MV-4-11 (cell line): ENCODE measurements around the gene KLK8.
A peak's percentile ranks its signal among the peaks of the same experiment; 100 is the strongest.
"Not testable (repeated sequence)": the region's sequence is repeated elsewhere in the genome, so short reads cannot be mapped to it uniquely, and the experiment has no call there.

Source experiments
- DNase-seq: peaks from one replicate; lab custom pipeline; 2025; lab: John Stamatoyannopoulos, UW

Gene KLK8

GRCh38 chr19:51016798-51017683 is 15.6 kb upstream of the KLK8 start:
- no peak for DNase-seq

- no peak for DNase-seq
These were observed 14.4 kb upstream of the KLK8 start for GRCh38 chr19:51015691-51016267.

GRCh38 chr19:51014242-51014641 is 12.8 kb upstream of the KLK8 start:
- no peak for DNase-seq

GRCh38 chr19:51012661-51013190 is 11.3 kb upstream of the KLK8 start:
- no peak for DNase-seq

GRCh38 chr19:51010066-51010795 is 8.8 kb upstream of the KLK8 start:
- DNase-seq: no peak

GRCh38 chr19:51009061-51009891 is 7.9 kb upstream of the KLK8 start:
- no peak for DNase-seq

GRCh38 chr19:51007488-51007887 is 6.1 kb upstream of the KLK8 start:
- DNase-seq: no peak

GRCh38 chr19:51006406-51006805 is 5.0 kb upstream of the KLK8 start:
- DNase-seq: no peak

GRCh38 chr19:51005248-51005647 is 3.8 kb upstream of the KLK8 start:
- no peak for DNase-seq

GRCh38 chr19:51003316-51003715 is 1.9 kb upstream of the KLK8 start:
- no peak for DNase-seq

- DNase-seq: no peak
These were observed 1.3 kb upstream of the KLK8 start for GRCh38 chr19:51002542-51003311.

- no peak for DNase-seq
These were observed 707 bp upstream of the KLK8 start for GRCh38 chr19:51002089-51002532.

GRCh38 chr19:51000981-51001380 is 423 bp downstream of the KLK8 start:
- no peak for DNase-seq

- DNase-seq: no peak
These were observed 978 bp downstream of the KLK8 start for GRCh38 chr19:51000426-51000825.

- DNase-seq: no peak
These were observed 2.7 kb downstream of the KLK8 start for GRCh38 chr19:50998686-50999085.

GRCh38 chr19:50998061-50998460 is 3.3 kb downstream of the KLK8 start:
- no peak for DNase-seq

GRCh38 chr19:50994129-50994528 is 7.3 kb downstream of the KLK8 start:
- peak; percentile 9 for DNase-seq

- DNase-seq: no peak
These were observed 8.8 kb downstream of the KLK8 start for GRCh38 chr19:50992666-50993035.

- not testable (repeated sequence) for DNase-seq
These were observed 17.0 kb downstream of the KLK8 start for GRCh38 chr19:50984416-50984815.

- DNase-seq: no peak
These were observed 17.6 kb downstream of the KLK8 start, which contains the start of gene KLK7 for GRCh38 chr19:50983625-50984292. KLK7 (minus strand) TSS chr19:50983917; CDS start chr19:50982399, 1,518 bp downstream.
